Left lobe of liver (tissue), 2 donors: Measurements from ENCODE around the gene TULP4. TPM values are rescaled to one million over a fixed set of nuclear protein-coding genes. Genes with fewer than 3 reads are reported as not detected.
A peak's percentile ranks its signal among the peaks of the same experiment; 100 is the strongest.
"Not testable (repeated sequence)": the region's sequence is repeated elsewhere in the genome, so short reads cannot be mapped to it uniquely, and the experiment has no call there.

Source experiments
- ATAC-seq: fragments of 200-7000 bp; cut with Tn5 transposase; one replicate; pipeline ENCODE4 v1.9.1; 2020; ENCODE audit warnings: mild to moderate bottlenecking, moderate library complexity
- DNase-seq: peaks from one replicate; pipeline ENCODE4 v3.0.0-alpha.2; 2020; ENCODE audit warnings: low spot score
- total RNA-seq: library from RNA; stranded (reverse); gene quantifications from one replicate; pipeline ENCODE4 v1.2.1, GENCODE V29; 2021
- donor health status: DM: no; HTN: no; CAD: no; lungs with moderate emphysema.
- donor health status: DM: no; HTN: yes; CAD: no.

TULP4 gene
- total RNA-seq, 1 donor from 2014 or later, result 27.1 TPM

- DNase-seq, result no peak
- no peak for ATAC-seq
Measured at GRCh38 chr6:158383542-158383941, 71.3 kb downstream of the TULP4 start.

- ATAC-seq, result no peak
- DNase-seq, result no peak
Measured at GRCh38 chr6:158384671-158385110, 72.4 kb downstream of the TULP4 start.

- ATAC-seq (no peak), DNase-seq (no peak)
Measured at GRCh38 chr6:158387036-158387435, 74.8 kb downstream of the TULP4 start.

GRCh38 chr6:158387578-158387977 is 75.3 kb downstream of the TULP4 start:
- DNase-seq, result no peak
- ATAC-seq, result no peak

GRCh38 chr6:158388727-158389126 is 76.5 kb downstream of the TULP4 start:
- ATAC-seq (no peak), DNase-seq (no peak)

- DNase-seq (no peak), ATAC-seq (no peak)
Measured at GRCh38 chr6:158389193-158389919, 77.1 kb downstream of the TULP4 start.

GRCh38 chr6:158391276-158391675 is 79.0 kb downstream of the TULP4 start:
- ATAC-seq (no peak), DNase-seq (no peak)

GRCh38 chr6:158391977-158392376 is 79.7 kb downstream of the TULP4 start:
- DNase-seq, ATAC-seq: not testable (repeated sequence)

GRCh38 chr6:158396136-158396535 is 83.9 kb downstream of the TULP4 start:
- DNase-seq, result no peak
- no peak for ATAC-seq

GRCh38 chr6:158397578-158397977 is 85.3 kb downstream of the TULP4 start:
- DNase-seq, result no peak
- ATAC-seq, result no peak

GRCh38 chr6:158398252-158399024 is 86.2 kb downstream of the TULP4 start:
- no peak for ATAC-seq

GRCh38 chr6:158399040-158399700 is 86.9 kb downstream of the TULP4 start:
- ATAC-seq (no peak), DNase-seq (no peak)

More at GRCh38 chr6:158398252-158399024, 86.2 kb downstream of the TULP4 start:
- no peak for DNase-seq

GRCh38 chr6:158402184-158402583 is 89.9 kb downstream of the TULP4 start:
- DNase-seq (no peak), ATAC-seq (no peak)

- not testable (repeated sequence) for ATAC-seq, DNase-seq
Measured at GRCh38 chr6:158405321-158405831, 93.1 kb downstream of the TULP4 start.

- DNase-seq, result no peak
- no peak for ATAC-seq
Measured at GRCh38 chr6:158405933-158406332, 93.7 kb downstream of the TULP4 start.

- DNase-seq, result no peak
- no peak for ATAC-seq
Measured at GRCh38 chr6:158406736-158407135, 94.5 kb downstream of the TULP4 start.

- no peak for DNase-seq
- ATAC-seq, result no peak
Measured at GRCh38 chr6:158408013-158408412, 95.7 kb downstream of the TULP4 start.

- ATAC-seq (peak; percentile 34), DNase-seq (no peak)
Measured at GRCh38 chr6:158408552-158409130, 96.4 kb downstream of the TULP4 start.

- ATAC-seq, result no peak
- DNase-seq, result no peak
Measured at GRCh38 chr6:158409451-158409850, 97.2 kb downstream of the TULP4 start.

- ATAC-seq (no peak), DNase-seq (no peak)
Measured at GRCh38 chr6:158410784-158411183, 98.5 kb downstream of the TULP4 start.

GRCh38 chr6:158411998-158412397 is 99.7 kb downstream of the TULP4 start:
- DNase-seq (no peak), ATAC-seq (no peak)
